ENCODE results near the gene FBLN7.

The FBLN7 gene

DNA sequence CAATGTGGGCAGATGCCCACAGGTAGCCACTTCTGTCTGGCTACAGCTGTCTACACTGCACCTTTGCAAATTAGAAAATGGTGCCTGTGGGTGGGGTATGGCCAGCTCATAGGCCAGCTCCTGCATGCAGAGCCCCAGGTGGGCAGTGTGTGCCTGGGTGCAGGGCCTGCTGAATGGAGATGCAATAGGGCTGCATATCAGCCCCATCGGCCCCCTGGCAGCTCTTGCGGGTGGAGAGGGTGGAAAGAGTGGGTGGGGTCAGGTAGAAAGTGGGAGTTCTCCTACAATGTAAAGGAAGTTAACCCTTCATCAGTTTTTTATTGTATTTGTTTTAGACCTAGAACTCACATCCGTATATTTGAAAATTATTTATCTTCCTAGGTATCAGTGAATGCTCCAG, 37.1 kb downstream of the FBLN7 start:
- no peak for TF ChIP-seq FOXP2 (optimal IDR thresholded peaks at IDR 0.05; ENCODE audit: borderline replicate concordance, extremely low read depth, extremely low read length, insufficient read depth)
- TF ChIP-seq SIN3A (IDR thresholded peaks at IDR 0.05; ENCODE audit: borderline replicate concordance, insufficient read depth, low read length), result no peak
- TF ChIP-seq POLR2AphosphoS5 (IDR thresholded peaks at IDR 0.05; ENCODE audit: low read depth, low read length), result no peak
- TF ChIP-seq TAF1 (IDR thresholded peaks at IDR 0.05; ENCODE audit: borderline replicate concordance, insufficient read depth, low read length), result no peak
- no peak for TF ChIP-seq REST (IDR thresholded peaks at IDR 0.05; ENCODE audit: insufficient read depth in 1 of 2, low read depth in 2 of 2, low read length in 2 of 2)

- no peak for TF ChIP-seq POLR2AphosphoS5 (IDR thresholded peaks at IDR 0.05; ENCODE audit: low read depth, low read length)
- TF ChIP-seq SIN3A (IDR thresholded peaks at IDR 0.05; ENCODE audit: borderline replicate concordance, insufficient read depth, low read length), result no peak
- TF ChIP-seq FOXP2 (optimal IDR thresholded peaks at IDR 0.05; ENCODE audit: borderline replicate concordance, extremely low read depth, extremely low read length, insufficient read depth), result no peak
- no peak for TF ChIP-seq REST (IDR thresholded peaks at IDR 0.05; ENCODE audit: insufficient read depth in 1 of 2, low read depth in 2 of 2, low read length in 2 of 2)
- TF ChIP-seq TAF1 (IDR thresholded peaks at IDR 0.05; ENCODE audit: borderline replicate concordance, insufficient read depth, low read length), result no peak
Measured at GRCh38 chr2:112175958-112176573, 37.9 kb downstream of the FBLN7 start.

GRCh38 chr2:112181571-112182290, 43.5 kb downstream of the FBLN7 start:
- TF ChIP-seq REST (IDR thresholded peaks at IDR 0.05; ENCODE audit: insufficient read depth in 1 of 2, low read depth in 2 of 2, low read length in 2 of 2), result no peak
- no peak for TF ChIP-seq POLR2AphosphoS5 (IDR thresholded peaks at IDR 0.05; ENCODE audit: low read depth, low read length)
- no peak for TF ChIP-seq FOXP2 (optimal IDR thresholded peaks at IDR 0.05; ENCODE audit: borderline replicate concordance, extremely low read depth, extremely low read length, insufficient read depth)

GRCh38 chr2:112182581-112183034, 44.4 kb downstream of the FBLN7 start:
- TF ChIP-seq FOXP2 (optimal IDR thresholded peaks at IDR 0.05; ENCODE audit: borderline replicate concordance, extremely low read depth, extremely low read length, insufficient read depth), result no peak
- TF ChIP-seq TAF1 (IDR thresholded peaks at IDR 0.05; ENCODE audit: borderline replicate concordance, insufficient read depth, low read length), result no peak
- no peak for TF ChIP-seq POLR2AphosphoS5 (IDR thresholded peaks at IDR 0.05; ENCODE audit: low read depth, low read length)
- no peak for TF ChIP-seq REST (IDR thresholded peaks at IDR 0.05; ENCODE audit: insufficient read depth in 1 of 2, low read depth in 2 of 2, low read length in 2 of 2)
- no peak for TF ChIP-seq SIN3A (IDR thresholded peaks at IDR 0.05; ENCODE audit: borderline replicate concordance, insufficient read depth, low read length)
